A549 (cell line): Measurements from ENCODE around the gene TUBG2. TPM values are rescaled to one million over a fixed set of nuclear protein-coding genes. Genes with fewer than 3 reads are reported as not detected.

Source experiments
- ATAC-seq, 2 experiments: fragments of 200-7000 bp in 1 of 2; fragments of >200 bp in 1 of 2; cut with Nextera tagmentation in 1 of 2; cut with Tn5 transposase in 1 of 2; 3 replicates each; pipeline versions ENCODE4 v1.8.0 to v1.9.1; 2018 to 2020; ENCODE audit warnings: mild to moderate bottlenecking in 1 of 2, moderate library complexity in 1 of 2
- CTCF ChIA-PET: fragments of 300-600 bp; sonication (Branson Sonifier 250); formaldehyde crosslinking; extraction: SDS; loops from one replicate; lab custom pipeline; 2021; ENCODE audit warnings: antibody characterized with exemption, inconsistent platforms; lab: Yijun Ruan, JAX
- POLR2A ChIA-PET: fragments of 350-600 bp; formaldehyde crosslinking; extraction: SDS; loops from one replicate; lab custom pipeline; 2021; ENCODE audit warnings: antibody characterized with exemption, inconsistent platforms; lab: Yijun Ruan, JAX
- DNase-seq, 2 experiments: peaks; one replicate each; pipeline versions ENCODE4 v3.0.0 to v3.0.0-alpha.2; 2011 to 2016; ENCODE audit warnings: low read depth in 1 of 2, low spot score in 1 of 2
- FAIRE-seq: peaks from 2 replicates; lab custom pipeline; 2011; peaks lifted over from hg19 to GRCh38; lab: Jason Lieb, UNC
- H3K27ac ChIP-seq, 2 experiments: fragments of >200 bp; sonication (Bioruptor Twin); formaldehyde crosslinking; 3 replicates each; pipeline ENCODE4 v1.5.1; 2016 to 2017
- H3K4me1 ChIP-seq: fragments of >200 bp; sonication (Bioruptor Twin); formaldehyde crosslinking; 3 replicates; pipeline ENCODE4 v1.6.1; 2016
- H3K4me2 ChIP-seq: fragments of >200 bp; sonication (Bioruptor Twin); formaldehyde crosslinking; 3 replicates; pipeline ENCODE4 v1.6.1; 2016
- H3K4me3 ChIP-seq: fragments of >200 bp; sonication (Bioruptor Twin); formaldehyde crosslinking; 3 replicates; pipeline ENCODE4 v1.5.1; 2016
- H3K9me3 ChIP-seq: fragments of >200 bp; sonication (Bioruptor Twin); formaldehyde crosslinking; 3 replicates; pipeline ENCODE4 v1.6.1; 2016
- BCL3 ChIP-seq: fragments of >200 bp; sonication (Bioruptor Twin); formaldehyde crosslinking; IDR thresholded peaks from 3 replicates; pipeline ENCODE4 v1.6.1; 2016
- CBX2 ChIP-seq: fragments of 200-600 bp; sonication (generic); IDR thresholded peaks from 2 replicates; pipeline ENCODE4 v1.6.1; 2016; ENCODE audit warnings: low read depth, mild to moderate bottlenecking, borderline replicate concordance
- CEBPB ChIP-seq, 2 experiments: fragments of >200 bp in 1 of 2; sonication (Bioruptor Twin) in 1 of 2; formaldehyde crosslinking in 1 of 2; IDR thresholded peaks; 2 replicates each; pipeline ENCODE4 v1.6.1; 2012 to 2016
- CTCF ChIP-seq: fragments of >200 bp; sonication (Bioruptor Twin); formaldehyde crosslinking; IDR thresholded peaks from 3 replicates; pipeline ENCODE4 v1.5.1; 2016
- GATA3 ChIP-seq: IDR thresholded peaks from 2 replicates; pipeline ENCODE4 v1.6.1; 2012; ENCODE audit warnings: borderline replicate concordance
- HOXB13 ChIP-seq: fragments of 250-450 bp; sonication (Bioruptor Pico); IDR thresholded peaks from 2 replicates; pipeline ENCODE4 v1.5.0; 2020; ENCODE audit warnings: low read depth, mild to moderate bottlenecking, moderate library complexity
- JUN ChIP-seq, 2 experiments: fragments of >200 bp; sonication (Bioruptor Twin); formaldehyde crosslinking; IDR thresholded peaks; 2 replicates in 1 of 2; 3 replicates in 1 of 2; pipeline ENCODE4 v1.6.1; 2016 to 2017
- JUNB ChIP-seq: fragments of >200 bp; sonication (Bioruptor Twin); formaldehyde crosslinking; IDR thresholded peaks from 2 replicates; pipeline ENCODE4 v1.6.1; 2016
- MAFK ChIP-seq: fragments of 450-650 bp; IDR thresholded peaks from 2 replicates; pipeline ENCODE4 v1.6.1; 2014; ENCODE audit not compliant: partially characterized antibody
- NFE2L2 ChIP-seq: fragments of 150-350 bp; conservative IDR thresholded peaks from 2 replicates; pipeline ENCODE4 v1.6.1; 2014; ENCODE audit warnings: low read length
- POLR2AphosphoS2 ChIP-seq: conservative IDR thresholded peaks from 2 replicates; pipeline ENCODE4 v1.6.1; 2012; ENCODE audit warnings: low read length, improper control_type of control experiment, inconsistent platforms
- RNF2 ChIP-seq: fragments of 200-600 bp; sonication (generic); IDR thresholded peaks from 2 replicates; pipeline ENCODE4 v1.6.1; 2016; ENCODE audit warnings: low read depth, mild to moderate bottlenecking, antibody characterized with exemption, moderate library complexity, borderline replicate concordance
- ZC3H11A ChIP-seq: fragments of 450-650 bp; IDR thresholded peaks from 2 replicates; pipeline ENCODE4 v1.6.1; 2014; ENCODE audit warnings: antibody characterized with exemption, mild to moderate bottlenecking
- ZNF302 ChIP-seq: fragments of 250-450 bp; sonication (Bioruptor Pico); IDR thresholded peaks from 2 replicates; pipeline ENCODE4 v1.9.0; 2021; ENCODE audit warnings: inconsistent platforms, mild to moderate bottlenecking, moderate library complexity
- WGBS: methylation state at CpG from one replicate; pipeline ENCODE4 v1.1.6; 2017; ENCODE audit errors: missing lambda C conversion rate; 5-methylcytosine and 5-hydroxymethylcytosine counted together
- polyA plus RNA-seq, 4 experiments: library from polyadenylated mRNA; depleted of rRNA in 3 of 4; stranded (reverse); fragments of >200 nt; fragmentation: RNase III in 1 of 4; extraction: RNeasy Plus Mini Kit Qiagen cat#74134 plus additional on column Dnase treatment in 1 of 4; gene quantifications; 2 replicates in 3 of 4; 3 replicates in 1 of 4; pipeline ENCODE4 v1.2.3, GENCODE V29; 2011 to 2017
- TF ChIP-seq, protein P1 (sequence below): IDR thresholded peaks from 2 replicates; pipeline ENCODE4 v1.6.1; 2012
- TF ChIP-seq, protein P2 (sequence below): IDR thresholded peaks from 2 replicates; pipeline ENCODE4 v1.6.1; 2012
- TF ChIP-seq, protein P3 (sequence below): fragments of 200-600 bp; sonication (generic); IDR thresholded peaks from 2 replicates; pipeline ENCODE4 v1.6.1; 2016; ENCODE audit warnings: antibody characterized with exemption, mild to moderate bottlenecking, moderate library complexity
- TF ChIP-seq, protein P4 (sequence below): IDR thresholded peaks from 2 replicates; pipeline ENCODE4 v1.6.1; 2012; ENCODE audit warnings: low read depth, borderline replicate concordance

The TUBG2 gene
- polyA plus RNA-seq, 2 of the 4 experiments (the other 2 are of a cell fraction): 14.9 to 30.6 TPM

- Histone ChIP-seq H3K4me3 (no peak overlapping the region), H3K27ac (no peak overlapping the region), H3K4me1 (no peaks in the 10 kb centered on the region), H3K9me3 (no peaks in the 10 kb centered on the region), H3K4me2 (no peak overlapping the region)
- ATAC-seq (no peak), FAIRE-seq (no peak), DNase-seq (no peak)
- ChIA-PET CTCF (no interaction called here), POLR2A (no interaction called here)
- 91% methylated on average over 4 of the region's 4 CpGs for WGBS
- TF ChIP-seq NFE2L2 (peak; percentile 73), JUNB (no peak)
- TF ChIP-seq, all 56 proteins: peak for 1
Measured at GRCh38 chr17:42640121-42640520, 19.0 kb upstream of the TUBG2 start.

DNA sequence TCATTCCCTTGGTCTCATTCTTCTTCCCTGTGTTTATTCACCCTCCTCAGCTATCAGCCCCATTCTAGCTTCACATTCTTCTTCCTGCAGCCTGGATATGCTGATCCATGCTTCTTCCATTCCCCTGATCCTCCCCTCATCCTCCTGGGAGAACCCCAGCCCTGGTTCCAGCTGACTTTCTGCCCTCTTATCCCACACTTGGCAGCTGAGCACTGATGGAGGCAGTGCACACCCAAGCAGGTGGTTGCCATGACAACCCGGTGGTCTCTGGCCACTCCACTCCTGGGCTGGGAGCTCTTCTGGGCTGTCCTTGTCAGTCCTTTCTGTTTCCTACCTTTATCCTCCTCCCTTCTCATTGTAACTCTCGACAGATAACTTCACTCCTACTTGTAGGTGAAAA, 16.7 kb upstream of the TUBG2 start:
- POLR2A ChIA-PET: no interaction called here
- FAIRE-seq: no peak
- no peak for TF ChIP-seq RNF2
- no peak for TF ChIP-seq GATA3
- TF ChIP-seq, protein P1, sequence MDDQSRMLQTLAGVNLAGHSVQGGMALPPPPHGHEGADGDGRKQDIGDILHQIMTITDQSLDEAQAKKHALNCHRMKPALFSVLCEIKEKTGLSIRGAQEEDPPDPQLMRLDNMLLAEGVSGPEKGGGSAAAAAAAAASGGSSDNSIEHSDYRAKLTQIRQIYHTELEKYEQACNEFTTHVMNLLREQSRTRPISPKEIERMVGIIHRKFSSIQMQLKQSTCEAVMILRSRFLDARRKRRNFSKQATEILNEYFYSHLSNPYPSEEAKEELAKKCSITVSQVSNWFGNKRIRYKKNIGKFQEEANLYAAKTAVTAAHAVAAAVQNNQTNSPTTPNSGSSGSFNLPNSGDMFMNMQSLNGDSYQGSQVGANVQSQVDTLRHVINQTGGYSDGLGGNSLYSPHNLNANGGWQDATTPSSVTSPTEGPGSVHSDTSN: no peak
- no peak for TF ChIP-seq MAFK
- TF ChIP-seq ZNF302 (CRISPR knock-in tag): no peak
- TF ChIP-seq HOXB13 (CRISPR knock-in tag): no peak
- TF ChIP-seq, protein P2, sequence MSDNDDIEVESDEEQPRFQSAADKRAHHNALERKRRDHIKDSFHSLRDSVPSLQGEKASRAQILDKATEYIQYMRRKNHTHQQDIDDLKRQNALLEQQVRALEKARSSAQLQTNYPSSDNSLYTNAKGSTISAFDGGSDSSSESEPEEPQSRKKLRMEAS: no peak
- TF ChIP-seq CBX2: no peak
- no peak for TF ChIP-seq CTCF
- TF ChIP-seq, protein P3, sequence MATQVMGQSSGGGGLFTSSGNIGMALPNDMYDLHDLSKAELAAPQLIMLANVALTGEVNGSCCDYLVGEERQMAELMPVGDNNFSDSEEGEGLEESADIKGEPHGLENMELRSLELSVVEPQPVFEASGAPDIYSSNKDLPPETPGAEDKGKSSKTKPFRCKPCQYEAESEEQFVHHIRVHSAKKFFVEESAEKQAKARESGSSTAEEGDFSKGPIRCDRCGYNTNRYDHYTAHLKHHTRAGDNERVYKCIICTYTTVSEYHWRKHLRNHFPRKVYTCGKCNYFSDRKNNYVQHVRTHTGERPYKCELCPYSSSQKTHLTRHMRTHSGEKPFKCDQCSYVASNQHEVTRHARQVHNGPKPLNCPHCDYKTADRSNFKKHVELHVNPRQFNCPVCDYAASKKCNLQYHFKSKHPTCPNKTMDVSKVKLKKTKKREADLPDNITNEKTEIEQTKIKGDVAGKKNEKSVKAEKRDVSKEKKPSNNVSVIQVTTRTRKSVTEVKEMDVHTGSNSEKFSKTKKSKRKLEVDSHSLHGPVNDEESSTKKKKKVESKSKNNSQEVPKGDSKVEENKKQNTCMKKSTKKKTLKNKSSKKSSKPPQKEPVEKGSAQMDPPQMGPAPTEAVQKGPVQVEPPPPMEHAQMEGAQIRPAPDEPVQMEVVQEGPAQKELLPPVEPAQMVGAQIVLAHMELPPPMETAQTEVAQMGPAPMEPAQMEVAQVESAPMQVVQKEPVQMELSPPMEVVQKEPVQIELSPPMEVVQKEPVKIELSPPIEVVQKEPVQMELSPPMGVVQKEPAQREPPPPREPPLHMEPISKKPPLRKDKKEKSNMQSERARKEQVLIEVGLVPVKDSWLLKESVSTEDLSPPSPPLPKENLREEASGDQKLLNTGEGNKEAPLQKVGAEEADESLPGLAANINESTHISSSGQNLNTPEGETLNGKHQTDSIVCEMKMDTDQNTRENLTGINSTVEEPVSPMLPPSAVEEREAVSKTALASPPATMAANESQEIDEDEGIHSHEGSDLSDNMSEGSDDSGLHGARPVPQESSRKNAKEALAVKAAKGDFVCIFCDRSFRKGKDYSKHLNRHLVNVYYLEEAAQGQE: no peak
- TF ChIP-seq, protein P4, sequence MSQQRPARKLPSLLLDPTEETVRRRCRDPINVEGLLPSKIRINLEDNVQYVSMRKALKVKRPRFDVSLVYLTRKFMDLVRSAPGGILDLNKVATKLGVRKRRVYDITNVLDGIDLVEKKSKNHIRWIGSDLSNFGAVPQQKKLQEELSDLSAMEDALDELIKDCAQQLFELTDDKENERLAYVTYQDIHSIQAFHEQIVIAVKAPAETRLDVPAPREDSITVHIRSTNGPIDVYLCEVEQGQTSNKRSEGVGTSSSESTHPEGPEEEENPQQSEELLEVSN: no peak
- TF ChIP-seq CEBPB (IDR thresholded peaks at IDR 0.05): no peak
- no peak for TF ChIP-seq BCL3
- no peak for TF ChIP-seq JUN (IDR thresholded peaks at IDR 0.05)
- TF ChIP-seq ZC3H11A: no peak
- no peak for TF ChIP-seq POLR2AphosphoS2
- CTCF ChIA-PET: interaction anchor here (1.4 to 1.6 kb wide), 2 partner anchors 24 to 64 kb away, joined by 3 to 6 read pairs; partner anchors contain the start of gene PSMC3IP
- Histone ChIP-seq H3K4me1 (no peaks in the 10 kb centered on the region), H3K27ac (no peak overlapping the region), H3K4me2 (no peak overlapping the region), H3K9me3 (no peaks in the 10 kb centered on the region), H3K4me3 (no peak overlapping the region)
- ATAC-seq: peak; percentile 32 to 44; a peak in 2 of 6 replicates
- no peak for DNase-seq
- WGBS: 10% methylated on average over 2 of the region's 2 CpGs
